Motor neuron (in vitro differentiated cells): ENCODE measurements around the gene DDX24. TPM values are rescaled to one million over a fixed set of nuclear protein-coding genes. Genes with fewer than 3 reads are reported as not detected.

Experiments used
- ATAC-seq, 8 experiments: fragments of 200-7000 bp; cut with Tn5 transposase; replicated peaks in 6 of 8; 2 replicates each; pipeline ENCODE4 v1.8.0; 2021; ENCODE audit warnings: mild to moderate bottlenecking in 8 of 8, moderate library complexity in 8 of 8
- H3K27ac ChIP-seq, 2 donors: fragments of 250-450 bp; sonication (Bioruptor Pico); 2 replicates each; pipeline ENCODE4 v1.9.0; 2021; ENCODE audit warnings: antibody characterized with exemption in 2 of 2, mild to moderate bottlenecking in 2 of 2, moderate library complexity in 1 of 2
- H3K4me1 ChIP-seq, 2 donors: fragments of 250-450 bp; sonication (Bioruptor Pico); replicated peaks in 1 of 2; 2 replicates each; pipeline ENCODE4 v1.6.1; 2021; ENCODE audit warnings: antibody characterized with exemption in 2 of 2, mild to moderate bottlenecking in 2 of 2, moderate library complexity in 1 of 2
- H3K4me3 ChIP-seq, 5 donors: fragments of 250-450 bp; sonication (Bioruptor Pico); 2 replicates each; pipeline ENCODE4 v1.9.0; 2021; ENCODE audit warnings: antibody characterized with exemption in 5 of 5, mild to moderate bottlenecking in 5 of 5, moderate library complexity in 4 of 5
- WGBS, 10 experiments: fragments of 450-650 bp; shearing (Covaris generic); methylation state at CpG; one replicate each; pipeline ENCODE4 v1.0.0; 2022; 5-methylcytosine and 5-hydroxymethylcytosine counted together
- in situ Hi-C, 9 experiments: fragments of 400-800 bp; cut with MboI; loops; one replicate each; pipeline ENCODE4 v1.15.0; 2021; ENCODE audit warnings: low sequenced_read_pairs in 9 of 9, low pct_unique_long_range_greater_than_20kb in 2 of 9; ENCODE audit not compliant: unreplicated experiment in 9 of 9
- total RNA-seq, 8 experiments: library from RNA; unstranded; fragments of 300-600 nt; gene quantifications; 2 replicates each; pipeline versions ENCODE4 v1.2.3 to v1.2.4, GENCODE V29; 2022

DDX24 gene
- total RNA-seq, 8 experiments from 2014 or later, result 207 to 327 (median 243) TPM

DNA sequence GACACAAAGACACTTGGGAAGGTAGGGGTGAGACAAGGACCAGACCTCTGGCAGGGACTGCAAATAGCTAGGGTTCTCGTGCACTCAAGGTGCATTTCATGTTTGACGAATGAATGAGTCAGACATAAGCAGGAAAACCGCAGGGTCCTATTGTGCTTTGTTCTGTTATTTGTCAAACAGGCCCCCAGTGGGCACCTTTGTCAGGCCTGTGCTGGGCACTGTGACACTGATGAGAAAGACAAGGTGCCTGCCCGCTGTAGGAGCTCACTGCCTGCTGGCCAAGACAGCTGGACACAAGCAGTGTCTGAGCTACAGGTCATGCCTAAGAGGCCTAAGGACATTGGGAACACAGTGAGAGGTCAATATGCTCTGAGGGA is 52.6 kb downstream of the DDX24 start:
- peaks cover 9 to 10% of the 10 kb centered on the region in 2 donors for H3K4me1 ChIP-seq
- in situ Hi-C loops, result no loop called here
- WGBS, 10 experiments, result 60 to 93% (median 87%) methylated on average over 1 to 4 of the region's 4 CpGs; no CpG with 5 or more reads in 6 of the 10 experiments
- ATAC-seq, result no peak
- no peak overlapping the region for H3K27ac ChIP-seq
- no peak overlapping the region for H3K4me3 ChIP-seq

DNA sequence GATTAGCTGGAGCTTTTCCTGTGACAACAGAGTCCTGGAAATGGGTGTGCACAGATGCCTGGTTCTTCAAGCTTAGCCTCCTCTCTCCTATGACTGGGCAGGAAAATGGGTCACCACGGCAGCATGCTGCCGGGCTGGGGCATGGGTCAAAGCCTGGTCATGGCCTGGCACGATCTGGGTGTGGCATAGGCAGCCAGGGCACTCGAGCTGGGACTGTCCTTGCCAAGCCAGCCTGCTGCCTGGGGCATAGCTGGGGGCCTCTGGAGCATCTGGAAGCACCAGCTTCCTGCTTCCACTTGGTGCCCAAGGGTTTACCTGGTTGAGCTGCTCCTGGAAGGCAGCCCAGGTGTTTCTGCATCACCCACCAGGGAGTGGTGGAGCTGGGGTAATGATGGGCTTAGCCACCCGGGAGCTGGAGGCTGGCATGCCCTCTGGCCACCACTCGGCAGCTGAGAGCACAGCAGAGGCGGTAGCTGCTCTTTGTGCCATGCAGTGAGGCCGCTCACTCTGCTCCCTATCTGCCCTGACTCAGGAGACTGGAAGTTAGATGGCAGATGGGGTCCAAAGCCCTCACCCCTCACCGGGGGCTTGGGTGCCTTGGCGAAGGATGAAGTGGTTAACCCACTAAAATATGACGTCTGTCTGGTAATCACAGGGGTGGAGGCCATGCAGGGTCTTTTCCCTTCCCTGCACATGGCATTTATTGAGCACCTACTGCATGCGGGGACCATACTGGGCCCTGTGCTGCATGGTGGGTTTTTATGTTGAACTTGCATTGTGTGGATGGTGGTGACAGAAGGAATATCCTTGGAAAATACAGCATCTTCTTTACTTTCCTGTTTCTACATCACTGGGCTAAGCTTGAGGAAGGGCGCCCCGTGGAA is 53.2 kb downstream of the DDX24 start:
- in situ Hi-C loops, result no loop called here
- peaks cover 9 to 12% of the 10 kb centered on the region in 2 donors for H3K4me1 ChIP-seq
- H3K4me3 ChIP-seq, result no peak overlapping the region
- WGBS, 10 experiments, result 80 to 100% (median 97%) methylated on average over 1 to 9 of the region's 14 CpGs; no CpG with 5 or more reads in 3 of the 10 experiments
- ATAC-seq, result no peak
- H3K27ac ChIP-seq, result no peak overlapping the region

DNA sequence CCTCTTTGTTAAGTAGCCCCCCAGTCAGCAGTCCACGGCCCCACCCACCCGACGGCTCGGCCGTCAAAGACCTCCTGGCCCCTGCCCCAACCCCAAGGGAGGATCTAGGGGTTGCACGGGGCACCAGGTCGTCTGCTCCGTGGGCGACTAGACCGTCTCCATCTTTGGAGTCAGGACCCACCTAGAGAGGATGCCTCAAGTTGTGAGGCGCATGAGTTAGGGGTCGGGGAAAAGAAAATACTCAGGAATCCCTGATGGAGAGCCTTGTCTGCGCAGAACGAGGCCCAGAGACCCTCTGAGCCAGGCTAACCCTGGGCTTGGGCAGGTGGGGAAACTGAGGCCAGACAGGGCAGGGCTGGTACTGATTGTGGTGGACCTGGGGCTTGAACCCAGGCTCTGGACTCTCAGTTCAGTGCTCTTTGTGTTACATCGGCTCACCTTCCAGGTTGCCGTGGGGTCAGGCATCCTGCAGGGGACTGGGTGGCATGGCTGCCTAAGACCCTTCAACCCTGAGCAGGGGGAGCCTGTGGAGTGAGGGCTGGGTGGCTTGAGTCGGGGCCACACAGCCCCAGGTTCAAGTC is 54.0 kb downstream of the DDX24 start:
- ATAC-seq, result no peak
- no peak overlapping the region for H3K27ac ChIP-seq
- H3K4me1 ChIP-seq, result peaks cover 15 to 20% of the 10 kb centered on the region in 2 donors
- H3K4me3 ChIP-seq, result peak overlapping the region; percentile 45 to 58 (median 58)
- in situ Hi-C loops, result no loop called here
- WGBS, 10 experiments, result 86 to 100% (median 93%) methylated on average over 1 to 4 of the region's 17 CpGs; no CpG with 5 or more reads in 6 of the 10 experiments

DNA sequence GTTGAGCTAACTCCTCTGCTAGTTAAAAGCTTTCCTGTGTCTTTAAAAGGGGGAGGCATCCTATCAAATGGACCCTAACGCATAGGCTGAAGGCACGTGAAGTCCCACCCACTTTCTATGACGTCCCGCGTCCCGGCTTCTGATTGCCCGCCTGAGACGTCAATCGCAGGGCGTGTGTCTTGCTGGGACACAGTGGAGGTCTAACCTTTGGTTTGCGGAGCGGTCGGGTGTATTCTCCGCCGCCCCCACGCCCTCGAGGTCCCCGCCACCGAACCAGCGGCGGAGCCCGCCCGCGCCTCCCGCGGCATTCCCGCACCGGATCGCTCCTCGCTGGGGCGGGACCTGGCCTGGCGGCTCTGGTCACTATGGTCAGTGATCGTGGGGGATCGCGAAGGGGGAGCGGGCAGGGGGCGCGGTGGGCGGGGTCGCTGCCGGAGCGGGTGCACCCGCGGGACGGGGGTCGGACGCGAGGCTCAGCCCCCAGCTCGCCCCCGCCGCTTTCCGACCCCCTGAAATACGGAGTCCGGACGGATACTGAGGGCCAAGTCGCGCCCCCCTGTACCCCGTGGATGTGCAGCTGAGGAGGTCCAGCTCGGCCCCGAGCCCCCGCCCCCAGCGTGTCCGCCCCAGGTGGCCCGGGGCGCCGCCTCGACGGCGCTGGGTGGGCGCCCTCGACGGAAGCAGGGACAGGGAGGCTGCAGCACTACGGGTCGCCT is 54.7 kb downstream of the DDX24 start, which contains the start of gene OTUB2:
OTUB2 (plus strand) TSS at position 168 of the 716 bp plus-strand sequence; CDS start at position 366, 198 bp downstream.
- ATAC-seq, result peak; percentile 95 to 99 (median 98)
- WGBS, 10 experiments, result 0% methylated on average over 1 to 11 of the region's 74 CpGs; no CpG with 5 or more reads in 6 of the 10 experiments
- Histone ChIP-seq H3K27ac (no peak within 1 kb of the TSS), H3K4me3 (peak within 1 kb of the TSS; percentile 45 to 58 (median 58)), H3K4me1 (peaks cover 11 to 18% of the 10 kb centered on the region in 2 donors)
- in situ Hi-C loops, result no loop called here

DNA sequence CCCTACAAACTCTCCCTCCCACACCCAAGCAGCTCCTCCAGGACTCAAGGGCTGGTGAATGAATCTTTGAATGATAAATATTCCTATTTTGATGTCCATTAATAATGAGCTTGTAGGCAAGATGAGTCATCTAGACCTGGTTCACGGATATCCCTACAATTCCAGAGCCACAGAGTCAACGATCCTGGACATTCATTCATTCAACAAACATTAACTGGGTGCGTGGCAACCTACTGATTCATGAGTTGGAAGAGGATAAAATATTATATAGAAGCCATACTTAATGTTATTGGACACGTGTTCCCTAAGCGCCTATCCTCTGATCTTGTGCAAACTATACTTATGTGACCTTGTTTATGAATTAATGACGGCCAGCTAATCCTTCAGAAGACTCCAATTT is 55.3 kb downstream of the DDX24 start:
- peak in 4 of 8 experiments; percentile 5 to 25 (median 12) for ATAC-seq
- Histone ChIP-seq H3K27ac (no peak overlapping the region), H3K4me1 (peaks cover 9 to 17% of the 10 kb centered on the region in 2 donors), H3K4me3 (peak overlapping the region in 3 of 5 donors; percentile 54 to 58 (median 58))
- 17 to 64% (median 50%) methylated on average over 1 to 6 of the region's 6 CpGs; no CpG with 5 or more reads in 2 of the 10 experiments for WGBS, 10 experiments
- in situ Hi-C loops, result no loop called here

GRCh38 chr14:94024549-94024948 is 56.5 kb downstream of the DDX24 start:
- in situ Hi-C loops, result no loop called here
- 71 to 100% (median 95%) methylated on average over 1 to 2 of the region's 2 CpGs; no CpG with 5 or more reads in 5 of the 10 experiments for WGBS, 10 experiments
- peaks cover 9 to 17% of the 10 kb centered on the region in 2 donors for H3K4me1 ChIP-seq
- H3K27ac ChIP-seq, result no peak overlapping the region
- no peak overlapping the region for H3K4me3 ChIP-seq
- no peak for ATAC-seq

DNA sequence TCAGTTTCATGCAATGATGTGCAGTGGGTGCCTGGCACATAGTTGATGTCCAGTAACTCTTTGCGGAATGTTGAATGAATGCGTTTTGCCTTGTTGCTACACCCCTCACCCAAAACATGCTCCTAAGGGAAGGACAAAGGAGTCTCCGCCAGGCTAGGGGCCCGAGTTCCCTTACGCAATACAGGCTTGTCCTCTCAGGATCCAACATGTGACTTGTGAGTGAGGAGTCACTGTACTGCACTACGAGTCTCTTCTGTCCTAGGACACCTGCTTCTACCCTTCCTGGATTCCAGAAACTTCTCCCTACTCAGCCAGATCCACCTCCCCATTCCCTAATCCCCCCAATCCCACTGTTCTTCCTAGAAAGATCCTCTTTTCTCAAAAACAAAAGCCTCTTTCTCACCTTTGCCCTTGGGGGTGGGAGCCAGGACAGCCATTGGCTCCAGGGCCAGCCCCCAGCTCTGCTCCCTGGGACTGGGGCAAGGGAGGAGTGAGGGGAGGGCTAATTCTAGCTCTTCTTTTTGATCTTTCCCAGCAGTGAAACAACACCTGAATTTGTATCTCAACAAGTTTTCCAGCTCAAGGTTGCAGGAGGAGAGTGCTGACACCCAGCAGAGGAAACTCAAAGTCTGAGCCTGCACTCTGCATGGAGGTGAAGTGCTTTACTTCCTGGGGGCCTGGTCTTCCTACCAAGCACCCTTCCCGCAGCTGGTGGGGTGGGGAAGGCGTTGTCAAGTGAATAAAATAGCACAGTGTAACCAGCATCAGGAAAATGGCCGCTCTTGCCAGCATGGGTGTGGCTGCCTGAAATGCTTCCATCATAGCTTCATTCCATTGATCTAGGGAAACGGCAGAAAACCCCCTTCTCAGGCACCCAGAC is 58.2 kb downstream of the DDX24 start:
- Histone ChIP-seq H3K4me3 (no peak overlapping the region), H3K27ac (no peak overlapping the region), H3K4me1 (peaks cover 9 to 17% of the 10 kb centered on the region in 2 donors)
- WGBS, 10 experiments, result 0 to 100% (median 72%) methylated on average over 1 to 8 of the region's 10 CpGs; no CpG with 5 or more reads in 2 of the 10 experiments
- in situ Hi-C loops, result no loop called here
- ATAC-seq, result peak in 2 of 8 experiments; percentile 13 to 33

DNA sequence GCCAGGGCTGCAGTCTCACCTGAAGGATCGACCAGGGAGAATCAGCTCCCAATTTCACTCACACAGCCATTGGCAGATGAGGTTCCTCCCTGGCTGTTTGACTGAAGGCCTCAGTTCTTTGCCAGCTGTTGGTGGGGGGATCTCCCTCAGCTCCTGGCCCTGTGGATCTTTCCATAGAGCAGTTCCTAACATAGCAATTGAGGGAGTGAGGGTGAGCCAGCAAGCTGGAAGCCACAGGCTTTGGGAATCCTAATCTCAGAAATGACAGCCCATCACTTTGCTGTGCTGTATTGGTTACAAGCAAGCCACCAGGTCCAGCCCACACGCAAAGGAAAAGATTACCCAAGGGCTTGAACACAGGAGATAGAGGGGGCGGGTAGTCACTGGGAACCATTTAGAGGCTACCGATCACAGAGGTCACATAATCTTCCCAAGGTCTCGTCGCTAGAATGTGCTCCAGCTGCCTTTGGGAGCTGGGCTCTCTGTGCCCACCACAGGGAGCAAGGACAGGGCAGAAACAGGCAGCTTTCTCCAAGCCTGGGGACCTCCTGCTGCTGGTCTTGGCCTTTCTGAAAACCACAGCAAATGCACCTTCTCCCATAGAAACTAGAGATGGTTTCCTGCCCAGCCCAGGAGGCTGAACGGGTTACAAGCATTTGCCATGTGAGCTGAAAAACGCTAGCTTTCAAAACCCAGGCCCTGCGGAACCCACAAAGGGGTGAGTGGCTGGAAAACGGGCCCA is 59.4 kb downstream of the DDX24 start:
- 14 to 94% (median 82%) methylated on average over 1 to 6 of the region's 10 CpGs; no CpG with 5 or more reads in 3 of the 10 experiments for WGBS, 10 experiments

DNA sequence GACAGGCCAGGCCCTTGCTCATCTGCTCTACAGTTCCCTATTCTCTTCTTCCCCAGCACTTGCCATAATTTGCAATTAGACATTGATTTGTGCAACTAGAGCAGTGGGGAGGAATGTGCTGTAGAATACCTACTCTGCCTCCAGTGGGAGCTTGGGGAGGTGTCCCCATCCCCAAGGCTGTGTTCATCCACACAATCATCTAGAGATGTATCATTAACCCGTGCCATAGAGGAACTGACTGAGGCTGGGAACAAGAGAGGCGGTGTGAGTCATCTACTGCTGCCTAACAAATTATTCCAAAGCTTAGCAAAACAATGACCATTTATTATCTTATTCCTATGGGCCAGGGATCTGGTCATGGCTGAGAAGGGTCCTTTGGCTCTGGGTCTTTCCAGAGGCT is 60.0 kb downstream of the DDX24 start:
- H3K27ac ChIP-seq, result no peak overlapping the region
- WGBS, 10 experiments, result 100% methylated on average over 1 of the region's 2 CpGs; no CpG with 5 or more reads in 8 of the 10 experiments

More for the DNA sequence above, 59.4 kb downstream of the DDX24 start:
- Histone ChIP-seq H3K4me1 (peaks cover 9 to 17% of the 10 kb centered on the region in 2 donors), H3K27ac (no peak overlapping the region), H3K4me3 (no peak overlapping the region)
- in situ Hi-C loops, result no loop called here
- ATAC-seq, result no peak

GRCh38 chr14:94020267-94020666 is 60.7 kb downstream of the DDX24 start:
- no peak for ATAC-seq
- H3K27ac ChIP-seq, result no peak overlapping the region
- H3K4me3 ChIP-seq, result no peak overlapping the region
- WGBS, 10 experiments, result 69 to 95% (median 86%) methylated on average over 2 to 3 of the region's 4 CpGs; no CpG with 5 or more reads in 4 of the 10 experiments
- H3K4me1 ChIP-seq, result peaks cover 7 to 13% of the 10 kb centered on the region in 2 donors
- in situ Hi-C loops, result no loop called here

More for the DNA sequence above, 60.0 kb downstream of the DDX24 start:
- Histone ChIP-seq H3K4me1 (peaks cover 9 to 17% of the 10 kb centered on the region in 2 donors), H3K4me3 (no peak overlapping the region)
- ATAC-seq, result peak; percentile 24 to 50 (median 36)
- in situ Hi-C loops, result no loop called here

DNA sequence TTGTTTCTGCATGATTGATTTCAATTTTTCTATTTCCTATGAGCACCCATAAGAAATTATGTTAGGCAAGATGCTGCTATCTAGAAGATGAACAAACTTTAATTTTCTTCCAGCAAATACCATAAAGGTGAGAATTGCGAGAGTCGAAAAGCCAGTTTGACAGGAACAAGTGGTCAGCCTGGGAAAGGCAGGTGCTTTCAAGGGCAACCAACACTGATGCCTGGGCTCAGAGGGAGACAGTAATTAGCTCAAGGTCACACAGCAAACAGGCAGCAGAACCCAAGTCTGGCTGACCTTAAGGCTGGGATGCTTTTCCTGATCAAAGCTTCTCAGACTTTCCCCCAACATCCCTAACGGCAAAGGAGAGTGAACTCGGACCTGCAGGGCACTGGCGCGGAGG is 61.7 kb downstream of the DDX24 start:
- no peak for ATAC-seq
- 44 to 97% (median 83%) methylated on average over 3 to 6 of the region's 6 CpGs; no CpG with 5 or more reads in 1 of the 10 experiments for WGBS, 10 experiments
- Histone ChIP-seq H3K4me3 (no peak overlapping the region), H3K27ac (no peak overlapping the region), H3K4me1 (peaks cover 7 to 18% of the 10 kb centered on the region in 2 donors)
- in situ Hi-C loops, result no loop called here
